GM12873 (cell line): ENCODE data around the gene HAO1.

Experiments used
- CTCF ChIP-seq: IDR thresholded peaks from 2 replicates; pipeline ENCODE4 v1.5.1; 2012; ENCODE audit warnings: low read depth, mild to moderate bottlenecking, moderate library complexity, low read length, control low read depth; ENCODE audit not compliant: insufficient read depth; ENCODE audit errors: missing control alignments

The HAO1 gene

DNA sequence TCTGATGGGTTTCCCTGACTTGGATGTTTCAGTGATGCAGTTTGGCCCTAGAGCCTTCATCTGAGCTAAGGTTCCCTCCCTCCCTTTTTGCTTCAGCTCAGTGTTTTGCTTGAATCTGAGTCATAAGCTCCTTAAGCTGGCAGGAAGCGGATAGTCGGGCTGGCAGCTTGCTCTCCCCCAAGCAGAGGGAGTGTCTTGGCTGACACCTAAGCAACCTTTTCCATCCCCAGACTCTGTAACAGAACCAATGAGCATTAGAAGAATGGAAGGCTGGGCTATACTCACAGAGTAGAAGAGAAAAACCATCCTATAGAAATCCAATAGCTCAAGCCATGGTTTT, 98.3 kb downstream of the HAO1 start:
- TF ChIP-seq CTCF, result no peak

DNA sequence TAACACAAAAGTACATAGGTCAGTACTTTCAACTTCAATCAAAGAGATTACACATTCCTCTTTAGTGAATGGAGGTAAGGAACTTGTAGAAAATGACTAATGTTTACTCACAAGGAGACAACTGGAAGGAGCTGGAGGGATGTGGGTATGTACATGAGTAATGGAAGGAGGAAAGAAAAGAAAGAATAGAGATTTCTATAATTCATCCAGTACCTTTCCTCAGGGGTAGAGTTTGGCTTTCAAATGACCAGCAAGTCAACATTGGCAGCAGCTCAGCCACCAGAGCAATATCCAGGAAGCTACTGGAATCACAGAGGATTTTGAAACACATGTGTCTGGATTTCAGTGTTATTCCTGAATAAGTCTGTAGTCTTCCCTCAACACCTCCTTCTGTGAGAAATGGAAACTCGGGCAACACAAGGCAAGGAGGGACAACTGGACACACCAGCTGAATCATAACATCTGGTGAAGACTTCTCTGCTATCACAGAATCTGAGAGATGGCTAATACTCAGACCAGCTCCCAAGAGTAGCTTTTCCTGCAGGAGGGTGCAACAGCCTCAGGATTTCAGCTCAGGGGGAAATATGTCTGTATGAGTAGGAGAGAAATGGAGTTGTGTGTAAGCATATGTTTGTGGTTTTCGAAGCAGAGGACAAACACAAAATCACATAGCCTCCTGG, 98.8 kb downstream of the HAO1 start:
- TF ChIP-seq CTCF, result no peak

GRCh38 chr20:7836076-7836475, 104.2 kb downstream of the HAO1 start:
- no peak for TF ChIP-seq CTCF
